HEK293T (cell line): ENCODE measurements around the gene PNPLA8.
A peak's percentile ranks its signal among the peaks of the same experiment; 100 is the strongest.

ENCODE experiments used
- CTBP1 ChIP-seq: fragments of 450-650 bp; IDR thresholded peaks from 2 replicates; pipeline ENCODE4 v1.6.1; 2016; ENCODE audit warnings: borderline replicate concordance
- FOXK2 ChIP-seq: fragments of 450-650 bp; IDR thresholded peaks from 2 replicates; pipeline ENCODE4 v1.6.1; 2016; ENCODE audit warnings: mild to moderate bottlenecking
- TARDBP ChIP-seq: fragments of 450-650 bp; IDR thresholded peaks from 2 replicates; pipeline ENCODE4 v1.6.1; 2016

DNA sequence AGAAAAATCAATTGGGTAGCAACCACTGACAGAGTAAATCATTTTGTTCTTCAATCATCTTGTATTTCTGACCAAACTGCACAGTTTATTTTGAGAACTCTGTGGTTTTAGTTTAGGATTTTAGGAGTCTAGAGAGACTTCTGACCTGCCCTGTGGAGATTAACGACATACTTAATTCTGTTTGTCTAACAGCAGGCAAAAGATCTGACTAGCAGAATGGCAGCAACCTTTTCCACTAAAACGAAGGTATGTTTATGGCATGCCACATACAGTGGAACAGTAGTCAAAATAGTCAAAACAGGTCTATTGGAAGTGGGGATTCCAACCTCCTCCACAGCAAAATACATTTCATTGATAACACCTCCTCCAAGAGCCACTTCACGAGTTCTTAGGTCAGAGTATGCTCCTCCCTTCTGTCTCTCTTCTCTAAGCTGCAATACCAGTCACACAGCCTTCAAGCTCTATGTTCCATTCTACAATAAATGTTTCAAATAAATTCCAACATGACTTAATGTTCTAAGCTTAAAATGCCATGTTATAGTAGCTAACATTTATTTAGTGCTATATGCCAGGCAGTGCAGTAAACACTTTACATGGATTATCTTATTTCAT lies 104.1 kb downstream of the PNPLA8 start:
- TF ChIP-seq TARDBP (no peak), CTBP1 (peak; percentile 42; the same call in 1 of the 2 replicates), FOXK2 (no peak)
